Skin epidermis (tissue), 12 donors: ENCODE measurements around the gene TOX3.

ENCODE experiments used
- H3K27ac ChIP-seq, 21 experiments: fragments of 200-600 bp; sonication (generic) in 11 of 21; one replicate each; pipeline ENCODE4 v1.5.0; 2020; ENCODE audit warnings: mild to moderate bottlenecking in 3 of 21, inconsistent platforms in 2 of 21, moderate library complexity in 2 of 21
- H3K4me3 ChIP-seq, 7 experiments: fragments of 200-600 bp; sonication (generic) in 2 of 7; one replicate each; pipeline ENCODE4 v1.5.0; 2020; ENCODE audit warnings: inconsistent platforms in 2 of 7, mild to moderate bottlenecking in 2 of 7, moderate library complexity in 1 of 7

The TOX3 gene

GRCh38 chr16:52498328-52499059 lies 48.4 kb downstream of the TOX3 start:
- no peak overlapping the region for H3K4me3 ChIP-seq
- H3K27ac ChIP-seq = no peak overlapping the region

- no peak overlapping the region for H3K27ac ChIP-seq
Measured at GRCh38 chr16:52497067-52497816, 49.7 kb downstream of the TOX3 start.

DNA sequence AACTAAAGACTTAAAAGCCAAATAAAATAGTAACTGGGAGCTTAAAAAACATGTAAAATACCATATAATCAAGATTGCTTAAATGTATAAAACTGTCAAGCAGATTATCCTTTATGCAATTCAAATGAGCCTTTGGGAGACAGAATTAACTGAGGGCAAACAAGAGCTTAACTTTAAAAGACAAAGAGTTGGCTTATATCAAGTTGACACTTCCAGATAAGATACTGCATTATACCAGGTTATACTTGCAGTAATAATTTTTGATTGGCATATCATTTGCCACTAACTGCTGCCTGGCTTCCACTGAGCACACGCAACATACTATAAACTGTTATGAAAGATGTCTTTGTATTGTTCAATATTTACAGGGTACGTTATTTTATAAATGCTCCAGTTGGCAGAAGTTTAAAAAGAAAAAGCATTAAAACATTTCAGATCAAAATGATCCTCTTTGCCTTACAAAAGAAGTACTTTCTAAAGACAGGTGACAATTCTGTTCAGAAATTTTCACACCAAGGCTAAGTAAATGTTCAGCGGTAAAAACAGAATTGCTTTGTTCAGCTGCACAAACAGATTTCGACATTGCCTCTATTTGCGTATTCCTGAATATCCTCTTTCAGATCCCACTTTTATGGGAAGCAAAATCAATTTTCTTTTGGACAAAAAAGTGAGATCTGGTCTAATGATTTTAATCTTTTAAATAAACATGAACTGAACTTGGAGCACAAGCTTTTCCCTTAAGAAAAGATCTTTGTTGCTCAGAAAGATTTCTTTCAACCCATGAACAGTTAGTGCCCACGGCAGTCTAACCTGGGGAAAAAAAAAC lies 50.7 kb downstream of the TOX3 start:
- Histone ChIP-seq H3K4me3 (no peak overlapping the region), H3K27ac (no peak overlapping the region)

More at GRCh38 chr16:52497067-52497816, 49.7 kb downstream of the TOX3 start:
- no peak overlapping the region for H3K4me3 ChIP-seq

- Histone ChIP-seq H3K27ac (no peak overlapping the region), H3K4me3 (no peak overlapping the region)
Measured at GRCh38 chr16:52494621-52495020, 52.3 kb downstream of the TOX3 start.

DNA sequence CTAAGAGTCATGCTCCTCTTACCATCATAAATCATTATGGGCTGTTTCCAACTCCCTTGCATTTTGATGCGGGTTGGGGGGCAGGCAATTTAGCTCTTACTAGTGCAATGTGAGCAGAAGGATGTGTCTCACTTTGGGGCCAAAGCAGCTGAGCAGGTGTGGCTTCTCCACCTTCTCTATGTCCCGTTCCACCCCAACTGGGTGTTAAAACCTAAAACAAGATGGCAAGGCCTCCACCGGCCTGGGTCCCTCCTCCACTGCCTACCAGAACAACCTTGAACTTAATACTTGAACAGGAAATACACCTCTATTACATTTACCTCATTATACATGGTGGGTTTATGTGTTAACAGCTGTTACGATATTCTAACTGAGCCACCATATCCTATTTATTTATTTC lies 52.8 kb downstream of the TOX3 start:
- H3K27ac ChIP-seq = no peak overlapping the region

GRCh38 chr16:52492789-52493357 lies 54.1 kb downstream of the TOX3 start:
- no peak overlapping the region for H3K4me3 ChIP-seq
- H3K27ac ChIP-seq = no peak overlapping the region

More for the DNA sequence above, 52.8 kb downstream of the TOX3 start:
- H3K4me3 ChIP-seq = no peak overlapping the region

DNA sequence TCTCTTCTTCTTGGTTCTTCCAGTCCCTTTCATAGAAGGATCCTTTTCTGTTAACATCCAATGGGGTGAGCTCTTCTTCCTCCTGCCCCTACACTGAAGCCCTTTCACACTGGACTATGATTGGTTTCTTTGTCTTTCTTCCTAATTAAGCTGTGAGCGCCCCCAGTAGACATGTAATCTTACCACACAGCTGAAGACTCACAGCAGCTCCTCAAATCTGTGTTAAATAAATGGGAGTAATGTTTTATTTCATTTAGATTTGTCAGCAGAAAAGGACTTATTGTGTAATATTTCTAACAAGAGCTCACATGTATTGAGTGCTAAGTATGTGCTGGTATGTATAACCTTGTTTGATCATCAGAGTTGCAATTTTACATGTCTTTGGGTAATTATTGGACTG lies 55.7 kb downstream of the TOX3 start:
- H3K4me3 ChIP-seq = no peak overlapping the region
- no peak overlapping the region for H3K27ac ChIP-seq

DNA sequence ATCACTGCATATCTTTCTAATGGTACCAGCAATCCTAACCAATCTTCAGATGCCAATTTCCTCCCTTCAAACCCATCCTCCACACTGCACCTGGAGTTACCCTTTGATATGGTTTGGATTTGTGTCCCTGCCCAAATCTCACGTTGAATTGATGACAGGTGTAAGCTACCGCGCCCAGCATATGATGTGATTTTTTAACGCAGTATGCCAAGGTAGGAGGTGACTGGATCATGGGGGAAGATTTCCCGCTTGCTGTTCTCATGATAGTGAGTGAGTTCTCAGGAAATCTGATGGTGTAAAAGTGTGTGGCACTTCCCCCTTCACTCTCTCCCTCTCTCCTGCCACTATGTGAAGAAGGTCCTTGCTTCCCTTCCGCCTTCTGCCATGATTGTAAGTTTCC lies 57.0 kb downstream of the TOX3 start:
- Histone ChIP-seq H3K4me3 (no peak overlapping the region), H3K27ac (no peak overlapping the region)

DNA sequence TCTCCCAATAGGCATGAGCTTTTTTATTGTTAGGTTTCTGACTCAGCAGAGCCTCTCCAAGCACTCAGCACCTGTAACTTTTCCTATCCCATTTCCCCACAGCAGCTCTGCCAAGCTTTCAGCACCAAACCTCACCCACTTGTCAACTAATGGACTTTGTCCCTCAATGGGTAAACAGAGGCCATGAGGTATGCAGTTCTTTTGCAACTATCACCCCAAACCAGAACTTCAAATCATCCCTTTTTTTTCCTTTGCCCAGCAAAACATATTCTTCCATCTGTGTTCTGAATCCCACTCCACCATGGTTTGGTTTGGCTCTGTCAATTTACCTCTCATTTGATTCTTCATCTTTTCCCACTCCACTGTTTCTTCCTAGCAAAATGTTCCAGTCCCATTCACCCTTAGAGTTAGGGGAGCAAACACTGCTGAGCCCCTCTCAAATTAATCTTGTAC lies 58.1 kb downstream of the TOX3 start:
- H3K4me3 ChIP-seq = no peak overlapping the region
- no peak overlapping the region for H3K27ac ChIP-seq

DNA sequence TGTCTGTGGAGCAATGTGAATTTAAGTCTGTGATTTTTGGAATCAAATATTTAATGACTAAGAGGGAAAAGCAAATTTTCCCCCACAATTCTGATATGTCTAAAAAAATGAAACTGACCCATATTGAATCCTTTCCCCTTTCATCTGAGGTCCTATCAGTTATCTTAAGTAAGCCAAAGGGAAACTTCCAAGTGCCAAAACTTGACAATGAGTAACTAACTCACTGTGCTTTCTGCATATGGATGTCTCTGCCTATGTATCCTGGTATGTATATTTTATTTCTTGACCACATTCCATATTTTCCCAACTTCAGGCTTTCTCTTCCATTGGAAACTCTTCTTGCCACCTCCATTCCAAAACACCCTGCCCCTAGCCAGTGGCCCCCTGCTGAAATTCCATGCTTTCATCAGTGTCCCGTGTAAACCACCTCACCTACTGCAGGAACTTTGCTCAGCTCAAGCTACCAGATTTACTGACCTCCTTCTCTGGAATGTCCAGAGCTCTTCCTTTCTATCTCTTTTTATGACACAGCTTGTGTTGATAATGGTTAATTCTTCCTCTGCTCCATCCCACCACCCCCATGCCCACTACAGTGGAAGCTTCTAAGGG lies 59.0 kb downstream of the TOX3 start:
- no peak overlapping the region for H3K27ac ChIP-seq

GRCh38 chr16:52480237-52480636 lies 66.7 kb downstream of the TOX3 start:
- no peak overlapping the region for H3K27ac ChIP-seq
- H3K4me3 ChIP-seq = no peak overlapping the region

More for the DNA sequence above, 59.0 kb downstream of the TOX3 start:
- no peak overlapping the region for H3K4me3 ChIP-seq

DNA sequence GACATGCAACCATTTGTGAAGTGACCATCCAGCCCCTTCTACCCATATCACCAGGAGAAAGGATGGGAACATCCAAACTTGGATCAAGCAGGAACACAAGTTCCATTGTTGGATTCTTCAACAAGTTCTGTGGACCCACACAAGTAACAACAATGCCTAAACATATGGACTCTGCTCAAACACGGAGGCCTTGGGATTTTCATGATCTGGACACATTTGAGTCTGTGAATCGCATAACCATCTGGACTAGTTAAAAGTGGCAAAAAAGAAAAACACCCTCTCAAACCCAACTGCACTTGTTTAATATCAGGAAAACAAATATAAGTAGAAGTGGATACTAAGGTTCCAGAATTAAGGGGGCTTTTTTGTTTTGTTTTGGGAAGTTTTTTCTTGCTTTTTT lies 70.8 kb downstream of the TOX3 start:
- no peak overlapping the region for H3K27ac ChIP-seq
- H3K4me3 ChIP-seq = no peak overlapping the region

DNA sequence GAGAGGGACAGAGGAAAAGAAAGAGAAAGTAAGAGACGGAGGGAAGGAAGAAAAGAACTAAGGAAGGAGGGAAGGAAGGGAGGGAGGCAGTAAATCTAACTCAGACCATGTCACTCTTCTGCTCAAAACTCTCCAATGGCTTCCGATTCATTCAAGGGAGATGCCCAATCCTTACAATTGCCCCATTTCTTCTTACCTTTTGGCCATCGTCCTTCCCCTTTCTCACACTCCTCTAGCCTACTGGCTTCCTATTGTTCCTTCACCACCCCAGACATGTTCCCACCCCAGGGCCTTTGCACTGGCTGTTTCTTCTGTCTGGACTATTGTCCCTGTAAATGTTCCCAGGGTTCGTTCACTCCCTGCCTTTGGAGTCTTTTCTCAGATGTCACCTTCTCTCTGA lies 72.3 kb downstream of the TOX3 start:
- Histone ChIP-seq H3K27ac (no peak overlapping the region), H3K4me3 (no peak overlapping the region)

DNA sequence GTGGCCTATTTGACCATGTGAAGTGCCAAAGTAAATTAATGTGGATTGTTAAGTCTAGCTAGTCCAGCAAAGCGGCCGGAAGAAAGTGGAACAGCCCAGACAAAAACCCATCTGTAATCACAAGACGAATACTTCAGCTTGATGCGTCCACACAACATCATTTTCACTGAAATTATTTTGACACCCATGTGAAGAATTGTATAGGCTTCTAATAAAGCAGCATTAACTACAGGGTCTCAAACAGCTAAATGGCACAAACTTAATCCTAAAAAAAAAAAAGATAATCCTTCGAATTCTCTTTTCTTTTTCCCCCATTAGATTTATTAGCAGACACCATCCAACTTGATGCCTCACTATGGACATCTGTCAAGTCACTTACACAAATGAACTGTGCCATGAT lies 73.8 kb downstream of the TOX3 start:
- H3K27ac ChIP-seq = no peak overlapping the region
- no peak overlapping the region for H3K4me3 ChIP-seq

GRCh38 chr16:52471650-52472370 lies 75.1 kb downstream of the TOX3 start:
- Histone ChIP-seq H3K27ac (no peak overlapping the region), H3K4me3 (no peak overlapping the region)

DNA sequence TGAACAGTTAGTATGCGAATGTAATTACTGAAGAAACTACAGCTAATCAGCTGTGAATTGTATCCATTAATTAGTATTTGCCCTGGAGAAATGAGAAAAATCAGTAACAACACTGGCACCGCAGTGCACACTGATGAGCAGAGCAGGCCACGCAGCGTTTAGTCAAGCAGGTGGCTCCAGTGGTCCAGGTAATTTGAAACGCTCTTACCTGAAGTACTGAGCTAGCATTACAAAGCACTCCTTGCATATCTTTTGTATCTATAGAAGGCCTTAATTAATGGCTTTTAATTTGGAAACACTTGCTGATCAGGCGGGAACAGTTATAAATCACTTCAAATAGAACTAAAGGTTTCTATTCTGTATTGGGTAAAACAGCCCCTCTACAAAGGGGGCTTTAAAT lies 76.4 kb downstream of the TOX3 start:
- no peak overlapping the region for H3K27ac ChIP-seq
- H3K4me3 ChIP-seq = no peak overlapping the region

DNA sequence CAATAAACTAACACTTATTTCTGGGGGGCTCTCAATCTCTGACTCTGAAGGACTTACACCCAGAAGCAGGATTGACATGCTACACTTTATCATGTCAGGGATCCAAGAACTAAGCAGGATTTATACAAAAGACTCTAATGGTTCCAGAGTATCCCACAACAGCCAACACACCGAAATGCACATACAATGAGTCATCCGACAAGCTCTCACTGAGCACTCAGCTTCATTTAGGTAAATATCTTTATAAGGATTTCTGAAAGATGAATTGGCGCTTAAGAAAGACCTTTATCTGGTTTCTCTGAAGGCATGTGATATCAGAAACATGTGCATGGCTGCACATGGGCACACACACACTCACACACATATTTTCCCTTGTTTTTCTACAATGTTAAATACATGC lies 77.2 kb downstream of the TOX3 start:
- Histone ChIP-seq H3K27ac (no peak overlapping the region), H3K4me3 (no peak overlapping the region)

DNA sequence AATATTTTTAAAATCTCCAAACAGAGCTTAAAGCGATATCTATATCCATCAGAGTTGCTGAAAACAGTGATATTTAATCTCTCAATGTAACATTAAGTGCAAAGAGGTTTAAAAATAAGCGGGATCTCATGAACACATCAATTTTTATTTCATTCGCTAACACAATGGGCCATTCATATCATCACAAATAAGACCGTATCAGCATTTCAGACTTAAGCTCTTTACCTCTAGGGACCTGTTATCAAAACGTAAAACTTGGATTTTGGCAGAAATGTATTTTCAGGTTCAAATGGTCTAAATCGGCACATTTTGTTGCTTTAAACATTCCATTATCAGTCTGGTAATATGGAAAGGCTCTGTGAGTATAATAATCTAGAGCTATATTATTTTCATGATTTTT lies 77.9 kb downstream of the TOX3 start:
- no peak overlapping the region for H3K4me3 ChIP-seq
- no peak overlapping the region for H3K27ac ChIP-seq

- no peak overlapping the region for H3K4me3 ChIP-seq
- no peak overlapping the region for H3K27ac ChIP-seq
Measured at GRCh38 chr16:52467753-52468152, 79.2 kb downstream of the TOX3 start.
